Brain pericyte (primary cell): ENCODE data around the gene VMAC.

Experiments used
- DNase-seq: peaks from one replicate; pipeline ENCODE4 v3.0.0-alpha.2; 2012; ENCODE audit warnings: low read depth, low spot score

Gene VMAC

DNA sequence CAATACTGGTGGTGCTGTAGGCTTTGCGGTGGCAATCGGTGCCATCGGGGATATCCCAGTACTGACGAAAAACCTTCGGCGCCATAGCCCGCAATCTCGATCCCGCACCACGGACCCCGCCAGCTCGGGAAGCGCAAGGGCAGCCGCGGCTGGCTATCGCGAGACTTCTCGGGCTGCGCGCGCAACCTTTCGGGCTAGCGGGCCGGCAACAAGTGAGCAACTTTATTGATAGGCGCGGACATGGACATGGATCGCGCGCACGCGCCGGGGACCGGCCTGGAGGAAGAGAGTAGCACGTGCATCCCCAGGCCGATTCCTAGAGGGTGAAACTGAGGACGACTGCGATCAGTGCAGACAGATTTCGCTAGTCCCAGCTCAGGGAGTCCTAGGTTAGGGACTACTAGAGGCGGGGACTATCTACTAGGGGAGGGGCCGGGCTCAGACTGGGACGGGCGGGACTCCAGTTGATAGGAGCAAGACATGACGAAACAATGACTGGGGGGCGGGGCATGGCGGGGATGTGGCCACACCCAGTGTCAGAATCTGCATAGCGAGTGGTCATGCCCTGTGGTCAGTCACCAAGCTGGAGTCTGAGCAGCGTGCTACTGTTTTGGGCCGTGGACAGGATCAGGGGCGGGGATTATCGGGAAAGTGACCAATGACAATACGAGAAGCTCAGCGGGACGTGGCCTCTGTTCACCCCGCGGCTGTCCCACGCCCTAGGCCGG is 884 bp upstream of the VMAC start, which contains the start of gene NDUFA11:
NDUFA11 (minus strand) TSS at position 167 of the 728 bp plus-strand sequence; CDS start at position 85, 82 bp downstream.
- DNase-seq = peak; percentile 97

DNA sequence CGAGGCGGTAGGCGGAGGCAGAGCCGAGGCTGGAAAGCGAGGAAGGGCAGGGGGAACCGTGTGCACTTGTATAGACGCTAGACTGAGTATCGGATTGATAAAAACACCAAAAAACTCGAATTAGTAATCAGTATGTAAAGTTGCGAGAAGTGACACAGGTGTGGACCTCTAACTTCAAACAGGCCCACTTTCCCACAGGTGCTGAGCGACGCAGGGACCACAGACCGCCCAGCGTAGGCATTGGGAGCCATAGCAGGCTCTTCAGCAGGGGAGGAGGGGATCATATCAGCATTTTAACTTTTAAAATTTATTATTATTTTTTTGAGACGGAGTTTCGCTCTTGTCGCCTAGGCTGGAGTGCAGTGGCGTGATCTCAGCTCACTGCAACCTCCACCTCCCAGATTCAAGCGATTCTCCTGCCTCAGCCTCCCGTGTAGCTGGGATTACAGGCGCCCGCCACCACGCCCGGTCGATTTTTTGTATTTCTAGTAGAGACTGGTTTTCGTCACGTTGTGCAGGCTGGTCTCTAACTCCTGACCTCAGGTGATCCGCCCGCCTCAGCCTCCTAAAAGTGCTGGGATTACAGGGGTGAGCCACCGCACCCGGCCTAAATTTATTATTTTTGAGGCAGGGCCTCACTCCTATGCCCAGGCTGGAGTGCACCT is 574 bp downstream of the VMAC start:
- DNase-seq = no peak

DNA sequence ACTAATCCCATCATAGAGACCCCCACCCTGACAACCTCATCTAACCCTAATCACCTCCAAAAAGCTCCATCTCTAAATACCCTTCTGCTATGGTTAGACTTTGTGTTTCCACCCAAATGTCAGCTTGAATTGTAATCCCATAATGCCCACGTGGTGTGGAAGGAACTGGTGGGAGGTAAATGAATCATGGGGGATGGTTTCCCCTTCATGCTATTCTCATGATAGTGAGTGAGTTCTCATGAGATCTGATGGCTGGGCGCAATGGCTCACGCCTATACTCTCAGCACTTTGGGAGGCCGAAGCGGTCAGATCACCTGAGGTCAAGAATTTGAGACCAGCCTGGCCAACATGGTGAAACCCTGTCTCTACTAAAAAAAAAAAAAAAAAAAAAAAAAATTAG is 2.6 kb downstream of the VMAC start:
- DNase-seq = no peak

DNA sequence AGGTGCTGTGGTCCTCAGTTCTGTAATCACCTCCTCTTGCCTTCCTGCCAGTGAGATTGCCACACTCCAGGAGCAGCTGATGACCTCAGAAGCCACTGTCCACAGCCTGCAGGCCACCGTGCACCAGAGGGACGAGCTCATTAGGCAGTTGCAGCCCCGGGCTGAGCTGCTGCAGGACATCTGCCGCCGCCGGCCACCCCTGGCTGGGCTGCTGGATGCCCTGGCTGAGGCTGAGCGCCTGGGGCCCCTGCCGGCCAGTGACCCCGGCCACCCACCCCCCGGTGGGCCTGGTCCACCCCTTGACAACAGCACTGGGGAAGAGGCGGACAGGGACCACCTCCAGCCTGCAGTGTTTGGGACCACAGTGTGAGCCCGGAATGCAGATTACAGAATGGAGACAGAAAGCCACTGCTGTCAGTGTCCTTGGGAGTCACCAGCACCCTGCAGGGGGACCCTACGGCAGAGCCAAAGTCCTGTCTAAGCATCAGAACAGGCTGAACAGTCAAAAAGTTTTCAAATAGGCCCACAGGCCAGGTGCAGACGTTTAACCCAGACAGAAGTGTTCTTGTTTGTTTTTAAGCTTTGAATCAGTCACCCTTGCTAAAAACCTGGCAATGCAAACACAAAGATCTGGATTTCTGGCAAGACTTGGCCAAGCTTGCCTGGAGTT is 4.2 kb downstream of the VMAC start:
- DNase-seq = no peak

DNA sequence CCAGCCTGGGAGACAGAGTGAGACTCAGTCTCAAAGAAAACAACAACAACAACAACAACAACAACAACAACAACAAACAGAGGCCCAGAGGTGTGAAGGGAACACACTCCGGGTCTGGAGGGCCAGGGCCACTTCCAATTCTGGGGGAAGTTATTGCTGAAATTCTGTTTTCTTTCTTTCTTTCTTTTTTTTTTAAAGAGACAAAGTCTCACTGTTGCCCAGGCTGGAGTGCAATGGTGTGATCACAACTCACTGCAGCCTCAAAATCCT is 5.9 kb downstream of the VMAC start:
- no peak for DNase-seq

DNA sequence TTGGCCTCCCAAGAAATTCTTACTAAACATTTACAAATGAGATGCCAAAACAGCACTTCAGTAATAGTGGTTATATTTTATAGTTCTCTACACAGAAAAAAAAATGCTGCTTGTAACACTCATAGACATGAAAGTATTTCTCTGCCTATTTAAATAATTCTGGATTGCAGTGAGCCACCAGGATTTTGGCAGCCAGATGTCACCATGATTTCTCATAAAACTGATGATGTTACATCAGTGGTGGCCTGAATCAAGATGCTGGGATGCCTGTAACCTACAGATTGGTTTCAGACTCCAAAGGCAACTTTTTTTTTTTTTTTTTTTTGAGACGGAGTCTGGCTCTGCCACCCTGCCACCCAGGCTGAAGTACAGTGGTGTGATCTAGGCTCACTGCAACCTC is 6.7 kb downstream of the VMAC start:
- DNase-seq = no peak

DNA sequence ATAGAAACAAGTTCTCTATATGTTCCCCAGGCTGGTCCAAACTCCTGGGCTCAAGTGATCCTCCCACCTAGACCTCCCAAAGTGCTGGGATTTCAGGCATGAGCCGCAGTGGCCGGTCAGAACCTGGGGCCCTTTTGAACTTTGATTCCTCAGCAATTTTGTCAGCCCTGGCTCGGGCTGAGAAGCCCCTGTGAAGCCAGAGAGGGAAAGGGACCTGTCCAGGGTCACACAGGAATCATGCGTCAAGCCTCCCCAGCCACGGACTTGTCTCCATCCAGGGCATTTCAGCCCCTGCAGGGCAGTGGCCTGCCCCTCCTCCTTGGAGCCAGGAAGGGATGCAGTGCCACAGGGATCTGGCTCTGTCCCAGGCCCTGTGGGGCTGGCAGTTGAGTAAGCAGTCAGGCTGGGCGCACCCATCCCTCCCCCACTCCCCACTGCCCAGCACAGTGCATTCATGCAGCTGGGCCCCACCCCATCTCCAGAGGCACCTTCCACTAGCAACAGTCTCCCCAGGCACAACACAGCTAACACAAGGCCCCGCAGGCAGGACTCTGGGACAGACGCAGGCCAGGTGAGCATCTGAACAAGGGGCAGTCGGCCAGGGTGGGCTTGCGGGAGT is 9.2 kb downstream of the VMAC start, which contains the start of gene CAPS:
CAPS (plus strand) TSS at position 516 of the 619 bp plus-strand sequence. CDS start 153 bp downstream, outside the sequence.
- no peak for DNase-seq

DNA sequence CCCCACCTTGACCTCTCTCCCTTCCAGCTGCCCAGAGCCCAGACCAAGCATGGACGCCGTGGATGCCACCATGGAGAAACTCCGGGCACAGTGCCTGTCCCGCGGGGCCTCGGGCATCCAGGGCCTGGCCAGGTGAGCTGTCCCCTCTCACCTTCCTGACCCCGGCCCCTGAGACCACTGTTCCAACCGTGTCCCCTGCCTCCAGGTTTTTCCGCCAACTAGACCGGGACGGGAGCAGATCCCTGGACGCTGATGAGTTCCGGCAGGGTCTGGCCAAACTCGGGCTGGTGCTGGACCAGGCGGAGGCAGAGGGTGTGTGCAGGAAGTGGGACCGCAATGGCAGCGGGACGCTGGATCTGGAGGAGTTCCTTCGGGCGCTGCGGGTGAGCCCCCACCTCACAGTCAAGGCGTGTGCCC is 9.7 kb downstream of the VMAC start:
- DNase-seq = no peak

DNA sequence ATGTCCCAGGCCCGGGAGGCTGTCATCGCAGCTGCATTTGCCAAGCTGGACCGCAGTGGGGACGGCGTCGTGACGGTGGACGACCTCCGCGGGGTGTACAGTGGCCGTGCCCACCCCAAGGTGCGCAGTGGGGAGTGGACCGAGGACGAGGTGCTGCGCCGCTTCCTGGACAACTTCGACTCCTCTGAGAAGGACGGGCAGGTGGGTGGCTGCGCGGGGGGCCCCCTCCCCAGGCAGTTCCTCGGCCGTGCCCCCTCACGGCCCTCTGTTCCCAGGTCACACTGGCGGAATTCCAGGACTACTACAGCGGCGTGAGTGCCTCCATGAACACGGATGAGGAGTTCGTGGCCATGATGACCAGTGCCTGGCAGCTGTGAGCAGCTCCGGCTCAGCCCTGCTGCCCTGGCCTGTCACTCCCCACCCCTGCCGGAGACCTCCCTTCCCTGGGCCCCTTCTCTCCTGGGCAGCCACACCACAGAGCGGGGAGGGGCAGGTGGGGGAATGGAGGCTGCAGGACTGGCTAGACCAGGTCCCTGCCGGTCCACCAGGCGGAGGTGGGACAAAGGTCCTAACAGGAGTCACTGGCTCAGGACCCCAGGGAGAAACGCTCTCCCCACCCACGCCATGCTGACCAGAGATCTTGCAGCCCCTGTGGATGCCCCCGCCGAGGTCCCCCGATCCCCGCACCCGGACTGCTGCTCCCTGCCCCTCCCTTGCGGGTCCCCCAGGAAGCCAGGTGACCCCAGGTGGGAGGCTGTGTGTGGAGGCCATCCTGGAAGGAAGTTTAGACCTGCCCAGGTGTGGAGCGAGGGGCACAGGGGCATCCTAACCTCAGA is 10.5 kb downstream of the VMAC start:
- no peak for DNase-seq

DNA sequence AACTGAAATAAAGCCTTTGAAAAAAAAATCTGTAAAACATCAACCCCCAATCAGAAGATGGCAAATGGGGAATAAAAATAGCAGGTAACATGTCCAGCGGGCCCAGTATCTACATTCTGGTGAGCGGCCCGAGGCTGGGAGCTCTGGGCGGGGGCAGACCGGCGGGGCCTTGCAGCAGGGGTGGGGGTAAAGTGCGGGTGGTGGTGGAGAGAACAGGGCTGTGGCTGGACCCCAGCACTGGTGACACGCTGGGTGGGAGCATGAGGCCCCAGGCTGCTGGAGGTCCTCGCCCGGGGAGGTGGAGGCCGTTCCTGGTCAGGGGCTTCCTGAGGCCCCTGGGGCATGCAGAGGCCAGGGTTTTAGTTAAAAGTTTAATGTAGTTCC is 11.1 kb downstream of the VMAC start:
- no peak for DNase-seq

DNA sequence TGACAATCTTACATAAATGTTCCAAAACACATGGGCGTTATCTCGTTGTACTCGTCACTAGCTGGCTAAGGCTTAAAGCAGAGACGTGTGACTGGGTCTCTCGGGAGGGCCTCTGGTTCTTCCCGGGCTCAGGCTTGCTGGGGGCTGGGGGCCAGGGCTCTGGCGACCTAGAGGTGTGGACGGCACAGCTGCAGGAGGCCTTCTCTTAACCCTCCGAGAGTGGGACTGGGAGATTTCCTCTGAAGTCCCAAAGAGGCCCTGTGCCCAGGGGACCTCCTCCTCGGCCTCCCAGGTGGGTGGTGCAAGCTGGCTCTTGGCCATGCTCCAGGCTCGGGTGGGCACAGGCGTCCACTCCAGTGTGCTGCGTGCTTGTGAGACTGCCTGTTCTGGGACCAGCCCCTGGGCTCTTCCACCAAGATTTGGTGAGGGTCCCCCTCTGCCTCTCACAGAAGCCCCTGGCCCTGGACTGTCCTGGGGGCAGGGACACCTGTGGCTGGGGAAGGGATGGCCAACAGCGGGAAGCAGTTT is 11.6 kb downstream of the VMAC start:
- no peak for DNase-seq

DNA sequence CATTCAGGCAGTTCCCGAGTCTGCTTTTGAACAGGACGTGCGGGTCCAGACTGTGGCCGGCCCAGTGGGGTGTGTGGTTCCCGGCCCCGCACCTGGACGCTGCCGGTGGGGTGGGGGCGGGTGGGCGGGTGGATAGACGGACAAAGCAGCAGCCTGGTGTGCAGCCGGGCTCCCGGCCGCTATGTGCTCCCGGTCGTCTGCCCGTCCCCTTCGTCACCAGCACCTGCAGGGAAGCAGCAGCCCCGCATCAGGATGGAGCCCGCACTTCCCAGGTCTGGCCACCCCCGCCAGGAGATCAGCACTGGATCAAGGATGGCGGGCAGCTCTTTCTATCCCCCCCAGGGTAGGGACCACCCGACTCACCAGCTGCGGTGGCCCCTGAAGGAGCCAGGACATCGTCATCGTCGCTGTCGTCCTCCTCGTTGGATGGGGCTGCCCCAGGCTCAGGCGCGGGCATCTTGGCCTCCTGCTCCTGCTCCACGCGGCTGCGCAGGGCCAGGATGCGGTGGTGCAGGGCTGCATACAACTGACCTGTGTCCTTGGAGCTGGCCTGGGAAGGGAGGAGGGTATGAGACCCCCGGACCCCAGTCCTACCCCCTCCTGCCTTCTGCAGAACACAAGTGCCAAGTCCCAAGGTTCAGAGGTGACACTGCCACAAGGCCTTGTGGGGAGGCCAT is 12.9 kb downstream of the VMAC start:
- DNase-seq = no peak

DNA sequence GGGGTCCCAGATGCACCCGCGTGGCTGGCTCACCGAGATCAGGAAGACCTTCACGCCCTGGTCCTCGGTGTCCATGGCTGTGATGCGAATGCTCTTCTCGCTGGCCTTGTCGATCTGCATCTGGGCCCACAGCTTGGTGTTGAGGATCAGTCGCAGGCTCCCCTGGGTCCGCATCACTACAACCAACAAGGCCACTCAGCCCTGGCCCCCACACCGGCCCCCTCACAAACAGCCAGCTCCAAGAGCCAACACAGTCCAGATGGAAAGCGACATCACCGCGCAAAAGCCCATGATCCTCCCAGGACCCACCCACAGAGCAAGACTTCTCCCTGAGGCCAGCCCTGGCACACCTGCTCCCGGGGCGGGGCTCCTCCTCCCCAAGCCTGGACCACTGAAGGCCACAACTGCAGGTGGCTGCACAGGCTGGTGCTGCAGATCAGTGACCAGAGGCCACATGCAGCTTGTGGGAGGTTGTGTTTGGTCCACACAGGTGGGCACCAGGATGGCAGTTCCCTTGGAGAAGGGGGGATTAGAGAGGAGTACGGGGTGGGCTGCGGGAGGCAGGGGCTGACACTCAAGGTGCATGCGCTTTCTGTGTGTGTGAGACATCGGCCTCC is 13.9 kb downstream of the VMAC start:
- DNase-seq = no peak

DNA sequence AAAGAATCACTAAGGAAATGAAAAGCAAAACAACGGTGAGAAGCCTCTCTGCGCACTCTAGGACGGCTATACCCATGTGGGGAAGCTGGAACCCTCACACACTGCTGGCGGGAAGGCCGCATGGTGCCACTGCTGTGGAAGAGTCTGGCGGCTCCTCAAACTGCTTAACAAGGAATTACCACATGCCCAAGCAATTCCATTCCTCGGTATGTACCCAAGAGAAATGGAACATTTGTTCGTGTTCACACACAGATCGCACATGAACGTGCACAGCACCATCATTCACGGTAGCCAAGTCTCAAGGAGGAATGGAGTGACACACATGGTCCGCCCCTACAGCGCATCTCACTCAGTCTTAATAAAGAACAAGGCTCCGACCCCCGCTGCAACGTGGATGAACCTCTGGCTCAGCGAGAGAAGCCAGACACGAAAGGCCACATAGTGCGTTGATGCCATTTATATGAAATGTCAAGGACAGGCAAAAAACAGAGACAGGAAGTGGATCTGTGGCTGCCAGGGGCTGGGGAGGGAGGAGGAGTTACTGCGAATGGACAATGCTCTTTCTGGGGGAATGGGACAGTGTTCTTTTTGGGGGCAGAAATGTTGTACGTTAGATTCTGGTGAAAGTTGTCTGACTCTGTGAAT is 17.0 kb downstream of the VMAC start:
- no peak for DNase-seq

DNA sequence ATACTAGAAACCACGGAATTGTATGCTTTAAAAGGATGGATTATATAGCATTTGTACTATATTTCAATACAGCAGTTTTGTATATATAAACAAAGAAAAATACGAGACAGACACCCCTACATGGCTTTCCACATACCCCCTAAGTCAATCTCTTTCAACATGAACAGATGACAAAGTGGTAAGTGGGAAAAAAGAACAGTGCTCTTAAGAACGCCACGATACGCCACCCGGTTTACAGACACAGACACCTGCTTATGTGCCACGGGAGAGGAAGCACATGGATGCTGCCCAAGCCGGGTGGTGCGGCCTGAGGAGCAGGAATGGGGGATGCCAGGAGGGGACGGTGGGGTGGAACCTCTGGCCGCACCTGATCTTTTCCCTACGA is 17.5 kb downstream of the VMAC start:
- no peak for DNase-seq

DNA sequence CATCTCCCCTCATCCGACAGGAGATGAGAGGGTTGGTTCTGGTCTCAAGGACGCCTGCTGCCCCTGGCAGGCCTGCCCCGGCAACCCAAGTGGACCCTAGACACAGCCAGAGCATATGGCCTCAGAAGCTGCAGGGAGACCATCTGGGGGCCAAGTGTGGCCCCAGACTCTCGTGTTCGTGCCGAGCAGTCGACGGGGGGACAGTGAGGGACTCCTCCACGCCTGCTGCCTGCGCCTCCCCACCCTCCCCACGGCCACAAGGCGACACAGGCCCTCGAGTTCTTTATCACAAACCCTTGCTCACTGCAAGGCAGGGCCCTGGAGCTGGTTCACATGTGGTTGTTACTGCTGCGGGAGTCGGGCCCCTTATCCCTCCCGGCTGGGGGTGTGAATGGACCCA is 18.7 kb downstream of the VMAC start:
- DNase-seq = no peak

DNA sequence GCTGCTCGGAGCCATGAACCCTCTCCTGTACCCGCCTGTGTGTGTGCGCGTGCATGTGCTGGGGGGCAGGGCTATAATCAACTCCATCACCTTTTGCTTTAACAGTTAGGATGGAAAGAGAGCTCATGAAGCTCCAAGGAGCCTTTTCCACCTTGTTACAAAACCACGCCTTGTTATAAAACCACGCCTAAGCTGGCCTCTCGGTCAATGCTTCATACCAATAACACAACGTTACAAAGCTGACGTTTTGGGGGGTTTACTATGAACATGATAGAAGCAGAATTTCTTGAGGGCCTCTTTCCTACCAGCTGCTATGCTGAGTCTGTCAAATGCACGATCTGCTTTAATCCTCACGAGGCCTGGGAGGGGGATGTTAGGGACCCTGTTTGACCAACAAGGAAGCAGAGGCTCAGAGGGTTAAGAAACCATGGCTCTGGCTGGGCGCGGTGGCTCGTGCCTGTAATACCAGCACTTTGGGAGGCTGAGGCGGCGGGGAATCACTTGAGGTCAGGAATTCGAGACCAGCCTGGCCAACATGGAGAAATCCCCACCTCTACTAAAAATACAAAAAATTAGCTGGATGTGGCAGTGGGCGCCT is 21.3 kb downstream of the VMAC start:
- no peak for DNase-seq

DNA sequence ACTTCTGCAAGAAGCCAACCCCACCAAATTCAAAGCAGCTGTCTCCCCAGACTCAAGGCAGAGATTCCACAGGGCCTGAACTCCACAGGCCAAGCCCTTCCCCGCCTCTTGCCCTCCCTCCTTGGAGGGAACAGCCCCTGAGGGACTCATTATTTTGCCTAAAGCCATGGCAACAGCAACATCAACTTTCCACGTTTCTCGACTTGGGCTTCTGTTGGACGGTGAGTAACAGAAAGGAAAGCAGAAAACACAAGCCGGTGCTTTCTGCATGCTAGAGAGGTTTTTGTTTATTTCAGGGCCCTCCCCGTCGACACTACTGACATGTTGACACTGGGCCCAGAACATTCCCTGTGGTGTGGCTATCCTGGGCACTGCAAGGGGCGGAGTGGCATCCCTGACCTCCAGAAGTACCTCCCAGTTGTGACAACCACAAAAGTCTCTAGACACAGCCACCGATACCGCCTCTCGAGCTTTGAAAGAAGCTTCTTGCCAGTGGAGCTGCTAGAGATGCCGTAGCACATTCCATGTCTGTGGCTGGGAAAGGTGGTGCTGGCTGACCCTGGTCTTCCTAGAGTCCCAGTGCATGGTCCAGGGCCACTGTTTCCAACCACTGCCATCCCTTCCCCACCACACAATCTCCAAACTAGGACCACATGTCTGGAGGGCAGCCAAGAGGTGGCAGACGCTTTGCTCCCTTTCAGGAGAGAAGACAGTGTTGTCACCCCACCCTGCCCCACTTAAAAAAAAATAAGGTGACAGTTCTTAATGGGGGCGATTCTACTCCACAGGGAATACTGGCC is 22.2 kb downstream of the VMAC start:
- peak; percentile 47 for DNase-seq

DNA sequence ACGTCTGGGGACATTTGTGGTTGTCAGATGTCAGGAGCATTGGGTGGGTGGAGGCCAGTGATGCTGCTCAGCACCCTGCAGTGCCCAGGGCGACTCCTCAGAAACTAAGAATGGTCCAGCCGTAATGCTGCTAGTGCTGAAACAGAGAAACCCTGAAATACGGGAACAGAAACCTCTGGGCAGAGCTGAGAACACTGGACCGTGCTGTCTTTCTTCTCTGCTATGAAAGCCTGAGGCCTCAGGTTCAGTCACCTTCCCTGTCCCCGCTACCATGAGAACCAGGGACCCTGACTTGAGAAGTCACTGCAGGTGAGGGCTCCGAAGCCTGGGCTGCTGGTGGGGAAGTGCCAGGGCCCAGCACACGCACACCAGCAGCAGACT is 22.8 kb downstream of the VMAC start:
- DNase-seq = no peak
